HG03108 (cell line): ENCODE measurements around the gene SPAG17.

ENCODE experiments used
- ATAC-seq: cut with Tn5 transposase; IDR thresholded peaks from one replicate; pipeline ENCODE4 v1.9.1; 2021; ENCODE audit warnings: moderate library complexity; ENCODE audit not compliant: unreplicated experiment

Gene SPAG17

GRCh38 chr1:118169016-118169415 is 16.0 kb downstream of the SPAG17 start:
- ATAC-seq, result no peak

DNA sequence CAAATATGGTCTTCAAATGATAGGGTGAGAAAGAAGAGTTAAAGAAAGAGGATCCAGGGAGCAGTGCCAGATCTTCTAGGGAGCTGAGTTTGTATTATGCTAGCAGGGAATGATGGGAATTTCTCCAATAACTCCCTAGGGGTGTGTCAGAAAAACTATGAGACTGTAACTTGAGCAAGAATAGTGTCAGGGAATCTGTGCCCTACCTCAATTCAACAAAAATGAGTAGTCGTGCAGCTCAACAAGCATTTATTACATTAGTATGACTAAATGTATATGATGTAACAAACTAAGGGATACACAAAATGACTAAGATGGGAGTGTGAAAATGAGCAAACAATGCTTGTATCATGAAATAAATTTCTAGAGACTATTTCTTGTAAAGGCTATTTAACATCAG is 24.2 kb downstream of the SPAG17 start:
- ATAC-seq, result no peak

DNA sequence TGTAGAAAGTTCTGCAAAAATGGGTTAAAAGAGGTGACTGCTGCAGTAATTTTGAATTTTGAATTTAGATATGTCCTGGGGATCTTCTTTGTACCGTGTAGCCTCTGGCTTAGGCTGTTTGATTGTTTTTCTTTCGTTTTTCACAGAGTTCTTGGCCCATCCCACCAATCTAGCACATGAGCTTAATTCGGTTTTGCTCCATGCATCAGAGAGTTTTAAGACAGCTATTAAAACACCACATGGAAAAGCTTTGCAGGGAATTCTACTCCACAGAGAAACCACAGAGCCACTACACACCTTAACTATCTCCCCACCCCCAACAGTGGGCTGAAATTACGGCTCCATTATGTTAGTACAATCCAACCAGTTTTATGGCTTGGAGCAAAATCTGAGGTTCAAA is 25.5 kb downstream of the SPAG17 start:
- no peak for ATAC-seq

DNA sequence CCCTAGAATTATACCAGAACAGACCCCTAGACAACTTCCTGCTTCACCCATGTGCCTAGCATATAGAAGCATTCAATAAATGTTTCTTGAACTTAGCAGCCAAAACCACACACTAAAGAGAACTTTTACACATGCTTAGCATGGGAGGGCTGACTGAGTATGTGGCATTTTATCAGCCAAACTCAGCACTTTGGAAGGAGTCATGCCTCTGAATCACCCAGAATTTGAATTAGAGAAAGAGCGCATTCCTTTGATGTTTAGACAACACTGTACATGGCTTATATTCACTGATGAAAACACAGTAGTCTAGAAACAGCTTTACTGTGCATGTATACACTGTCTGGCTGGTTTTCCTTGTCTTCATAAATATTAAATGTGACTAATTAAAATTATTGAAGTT is 26.1 kb downstream of the SPAG17 start:
- ATAC-seq, result no peak

GRCh38 chr1:118157506-118157905 is 27.5 kb downstream of the SPAG17 start:
- ATAC-seq, result no peak

GRCh38 chr1:118155106-118155505 is 29.9 kb downstream of the SPAG17 start:
- no peak for ATAC-seq

- no peak for ATAC-seq
Measured at GRCh38 chr1:118154220-118154619, 30.8 kb downstream of the SPAG17 start.

DNA sequence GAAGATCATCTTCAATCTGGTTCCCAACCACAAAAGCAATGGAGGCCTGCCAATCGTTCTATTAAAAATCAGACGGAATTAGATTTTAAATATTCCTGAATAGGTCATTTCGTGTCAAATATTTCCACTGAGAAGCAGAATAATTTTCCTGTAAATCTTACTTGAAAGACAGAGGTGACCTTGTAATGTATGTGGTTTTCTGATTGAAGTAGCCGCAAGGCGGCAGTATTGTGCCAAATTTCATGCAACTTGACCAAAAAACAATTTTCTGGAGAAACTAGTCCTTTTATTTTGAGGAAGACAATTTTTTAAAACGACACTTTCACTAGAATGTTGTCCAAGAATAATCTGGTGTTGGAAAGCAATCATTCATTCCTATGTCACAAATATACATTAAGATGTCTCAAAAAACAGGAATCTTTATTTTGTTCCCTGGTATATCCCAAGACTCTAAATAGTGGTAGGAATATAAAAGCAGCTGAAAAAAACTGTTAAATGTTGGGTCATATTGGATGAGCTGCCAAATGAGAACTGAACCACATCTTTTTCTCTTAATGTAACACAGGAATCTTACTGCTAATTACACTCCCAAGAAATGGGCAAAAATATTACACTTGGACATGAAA is 33.6 kb downstream of the SPAG17 start:
- ATAC-seq, result no peak

DNA sequence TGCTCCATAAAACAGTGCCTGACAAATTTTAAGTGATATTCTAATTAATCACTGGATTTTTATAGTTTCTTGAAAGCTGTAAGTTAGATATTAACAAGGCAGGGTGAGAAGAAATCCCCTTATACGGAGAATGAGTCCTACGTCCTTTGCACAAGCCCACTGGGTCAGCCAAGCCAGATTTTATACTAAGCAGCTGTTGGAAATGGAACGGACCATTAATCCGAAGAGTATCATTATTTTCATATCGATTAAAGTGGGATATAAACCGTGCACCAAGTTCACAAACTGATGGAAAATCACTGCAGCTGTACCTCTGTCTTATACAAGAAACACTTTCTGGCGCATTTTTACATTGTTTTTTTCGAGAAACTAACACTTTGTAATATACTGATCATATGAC is 35.2 kb downstream of the SPAG17 start:
- ATAC-seq, result no peak

- ATAC-seq, result no peak
Measured at GRCh38 chr1:118148034-118148433, 37.0 kb downstream of the SPAG17 start.

DNA sequence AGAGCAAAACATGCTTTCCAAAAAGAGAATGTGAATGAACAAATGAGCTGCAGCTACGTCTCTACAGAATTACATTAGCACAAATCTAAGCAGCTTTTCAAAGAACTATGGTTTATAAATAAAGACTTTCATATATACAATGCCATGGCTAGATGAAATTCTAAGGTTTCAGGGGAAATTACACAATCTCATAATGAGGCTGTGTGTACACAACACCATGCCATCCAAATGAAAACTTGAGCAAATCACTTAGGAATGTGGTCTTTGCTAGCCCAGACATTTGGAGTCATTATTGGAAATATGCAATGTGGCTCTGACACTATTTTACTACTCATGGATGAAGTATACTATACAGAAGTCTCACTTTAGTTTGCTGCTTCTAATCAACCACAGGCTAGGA is 37.5 kb downstream of the SPAG17 start:
- no peak for ATAC-seq

DNA sequence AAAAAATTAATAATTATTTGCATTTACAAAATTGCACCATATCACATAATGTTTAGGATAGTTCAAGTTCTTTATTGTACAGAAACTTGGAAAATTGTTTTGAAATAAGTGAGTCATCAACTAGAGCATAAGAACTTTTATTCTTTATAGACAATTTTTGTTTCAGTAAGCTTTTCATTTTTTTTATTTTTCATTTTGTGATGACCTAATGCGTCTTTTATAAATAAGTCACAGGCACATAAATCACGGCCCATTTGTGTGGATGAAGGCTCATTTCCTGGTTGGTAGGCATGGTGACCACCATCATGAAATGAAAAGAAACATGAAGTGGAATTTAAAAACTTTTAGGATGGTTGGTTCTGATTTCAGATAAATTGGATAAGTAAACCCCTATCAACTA is 39.3 kb downstream of the SPAG17 start:
- no peak for ATAC-seq

DNA sequence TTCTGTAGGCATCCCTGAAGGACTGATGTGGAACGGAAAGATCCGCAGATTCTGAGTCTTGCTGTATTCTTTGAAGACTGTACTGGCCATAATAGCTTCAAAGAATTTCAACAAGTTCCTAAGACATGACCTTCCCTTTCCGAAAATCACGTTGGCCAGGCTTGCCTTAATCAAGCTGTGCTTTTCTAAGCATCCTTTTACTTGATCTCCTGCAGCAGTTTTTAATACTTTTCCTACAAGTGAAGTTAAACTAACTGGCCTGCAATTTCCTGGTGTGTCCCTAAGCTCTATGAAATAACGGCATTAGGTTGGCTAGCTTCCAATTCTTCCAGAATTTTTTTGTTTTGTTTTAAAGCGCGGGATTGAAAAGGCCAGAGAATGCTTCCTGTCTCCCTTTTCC is 40.3 kb downstream of the SPAG17 start:
- ATAC-seq, result no peak

DNA sequence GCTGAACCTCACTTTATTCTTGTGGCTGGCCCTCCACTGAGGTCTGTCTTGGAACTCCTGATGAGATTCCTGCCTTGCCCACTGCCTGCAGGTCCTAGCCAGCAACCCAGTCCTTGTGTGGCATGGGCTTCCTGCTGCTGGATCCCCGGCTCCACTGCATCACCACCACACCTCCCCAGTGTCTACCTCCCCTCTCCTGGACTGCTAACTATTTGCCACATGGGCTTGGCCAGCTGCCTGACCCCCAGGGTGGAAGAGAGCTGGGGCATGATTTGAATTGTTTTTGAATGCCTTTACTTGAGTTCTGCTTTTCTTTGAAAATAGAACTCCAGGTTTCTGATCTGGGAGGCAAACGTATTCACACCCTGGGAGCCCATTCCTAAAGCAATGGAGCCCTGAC is 41.2 kb downstream of the SPAG17 start:
- ATAC-seq, result no peak

DNA sequence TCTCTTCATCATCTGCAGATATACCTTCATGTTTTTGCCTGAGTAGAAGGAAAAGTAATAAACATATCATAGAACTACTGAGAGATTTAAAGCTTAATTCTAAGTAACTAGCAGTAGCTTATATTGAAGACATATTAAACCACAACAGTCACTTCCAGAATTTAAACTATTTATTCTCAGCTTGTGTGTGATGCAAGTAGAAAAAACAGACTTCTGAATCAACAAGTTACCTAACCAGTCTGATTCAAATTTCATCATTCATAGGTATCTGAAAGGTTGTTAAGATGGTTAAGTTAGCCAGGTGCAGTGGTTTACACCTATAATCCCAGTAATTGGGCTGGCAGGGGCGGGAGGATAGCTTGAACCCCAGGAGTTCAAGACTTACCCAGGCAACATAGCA is 41.9 kb downstream of the SPAG17 start:
- no peak for ATAC-seq

DNA sequence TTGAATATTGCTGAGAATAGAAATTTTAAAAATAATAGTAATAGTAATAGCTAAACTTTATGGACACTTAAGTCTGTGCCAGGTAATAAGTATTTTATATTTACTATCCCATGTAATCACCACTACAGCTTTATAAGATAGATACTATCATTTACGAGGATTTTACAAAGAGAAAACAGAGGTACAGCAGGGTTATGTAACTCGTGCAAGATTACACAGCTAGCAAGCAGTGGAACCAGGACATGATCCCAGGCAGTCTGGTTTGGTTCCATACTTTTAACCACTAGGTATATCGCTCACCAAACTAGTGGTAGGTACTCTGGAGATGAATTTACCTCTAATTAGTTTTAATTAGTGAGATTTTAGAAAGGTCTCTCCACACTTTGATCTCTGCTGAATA is 42.5 kb downstream of the SPAG17 start:
- no peak for ATAC-seq

DNA sequence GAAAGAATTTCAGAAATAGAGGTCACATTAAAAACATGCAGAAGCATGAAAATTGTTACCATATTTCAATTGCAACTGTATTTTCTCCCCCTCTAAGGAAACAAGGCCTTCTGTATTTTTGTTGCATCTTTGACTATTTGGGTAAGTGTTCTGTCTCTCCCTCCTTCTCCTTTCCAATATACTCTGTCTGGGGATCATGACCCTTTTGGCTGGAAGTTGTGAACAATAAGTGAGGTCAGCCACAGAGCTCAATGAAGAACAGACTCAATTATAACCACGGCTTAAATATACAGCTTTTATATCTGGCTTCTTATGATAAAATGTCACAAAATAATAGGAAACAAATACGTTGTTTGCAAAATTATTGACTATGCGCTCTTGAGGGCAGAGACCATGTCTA is 47.1 kb downstream of the SPAG17 start:
- no peak for ATAC-seq

GRCh38 chr1:118136187-118136941 is 48.7 kb downstream of the SPAG17 start:
- peak; percentile 100 for ATAC-seq

- ATAC-seq, result no peak
Measured at GRCh38 chr1:118132000-118132399, 53.0 kb downstream of the SPAG17 start.

- no peak for ATAC-seq
Measured at GRCh38 chr1:118128761-118129160, 56.3 kb downstream of the SPAG17 start.

GRCh38 chr1:118124064-118124463 is 61.0 kb downstream of the SPAG17 start:
- ATAC-seq, result no peak

DNA sequence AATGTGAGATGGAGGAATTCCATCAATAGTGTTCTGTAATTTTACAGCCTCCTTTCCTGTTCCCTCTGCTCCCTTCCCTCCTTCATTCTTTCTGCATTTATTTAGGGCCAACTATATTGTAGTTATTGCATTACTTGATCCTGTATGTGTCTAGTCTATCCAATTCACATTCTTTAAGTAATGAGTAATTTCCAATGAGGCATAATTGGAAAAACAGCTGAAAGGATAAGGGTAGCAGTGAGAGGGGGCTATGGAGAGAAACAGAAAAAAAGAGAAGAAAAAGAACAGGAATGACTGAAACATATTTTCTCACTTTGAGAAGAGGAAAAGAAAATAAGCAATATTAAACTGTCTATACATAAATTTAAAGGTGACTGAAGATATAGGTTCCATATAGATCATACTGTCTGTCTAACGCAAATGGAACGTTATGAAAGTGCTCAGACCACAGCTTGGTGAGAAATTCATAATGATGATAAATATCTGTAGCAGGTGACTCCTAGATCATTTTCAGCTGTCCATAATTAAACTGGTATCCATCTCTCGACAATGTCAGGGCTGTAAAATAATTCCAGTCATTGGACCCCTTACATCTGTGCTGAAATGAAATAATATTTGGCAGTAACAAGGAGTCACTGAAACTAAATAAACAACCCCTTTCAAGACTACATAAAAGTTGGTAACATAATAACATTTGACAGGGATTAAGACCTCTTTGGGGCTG is 61.8 kb downstream of the SPAG17 start:
- ATAC-seq, result no peak
